ENCODE results near the gene NETO2. TPM values are rescaled to one million over a fixed set of nuclear protein-coding genes. Genes with fewer than 3 reads are reported as not detected.

Gene NETO2
- total RNA-seq, 2 experiments from 2014 or later: 0.15 TPM; not detected in 1

DNA sequence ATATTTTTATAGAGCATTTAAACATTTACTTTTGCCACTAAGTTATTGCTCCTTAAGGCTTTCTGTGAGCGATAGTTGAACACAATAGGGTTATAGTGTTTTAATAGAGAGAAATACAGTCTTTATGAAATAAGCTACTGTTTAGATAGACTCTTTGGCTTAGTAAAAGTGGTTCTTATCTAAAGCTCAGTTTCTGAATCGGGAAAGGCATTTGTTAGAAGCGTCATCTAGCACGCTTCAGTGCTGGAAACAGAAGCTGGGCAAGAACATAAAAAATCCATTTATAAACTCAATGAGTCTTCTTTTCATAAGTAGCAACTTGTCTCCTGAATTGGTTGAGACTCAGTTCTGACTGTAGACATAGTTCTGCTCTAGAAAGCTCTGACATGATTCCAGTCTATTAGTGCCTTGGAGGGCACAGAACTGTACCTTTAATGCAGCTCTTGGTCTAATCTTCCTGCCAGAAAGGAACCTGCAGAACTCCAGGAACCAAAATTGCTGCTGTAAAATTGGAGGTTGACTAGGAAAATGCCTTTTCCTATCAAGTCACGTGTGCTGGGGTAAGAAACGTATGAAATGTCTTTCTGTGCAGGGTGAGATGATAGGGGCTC lies 114.9 kb downstream of the NETO2 start:
- ChIA-PET POLR2A (interaction anchor here (0.7 kb wide), 1 partner anchor 141 kb away, joined by 4 read pairs; no protein-coding TSS in a partner anchor), CTCF (ENCODE audit: unreplicated experiment) (no interaction called here)
- Histone ChIP-seq H3K4me2 (ENCODE audit: low read length) (no peak overlapping the region), H3K4me1 (ENCODE audit: insufficient read depth, low read length, poor library complexity, severe bottlenecking) (no peaks in the 10 kb centered on the region), H3K4me3 (ENCODE audit: low read depth, low read length, poor library complexity, severe bottlenecking) (no peak overlapping the region), H3K79me2 (ENCODE audit: insufficient read depth, low read depth, low read length) (no peaks in the 10 kb centered on the region), H3K9me3 (ENCODE audit: low read length) (no peaks in the 10 kb centered on the region), H3K9me2 (ENCODE audit: insufficient read depth, low read length) (no peaks in the 10 kb centered on the region), H2AFZ (ENCODE audit: low read length) (no peak overlapping the region), H3K36me3 (ENCODE audit: insufficient read depth, low read length) (no peaks in the 10 kb centered on the region), H4K20me1 (ENCODE audit: insufficient read depth, low read length) (no peaks in the 10 kb centered on the region), H3K27ac (ENCODE audit: low read depth, low read length, poor library complexity, severe bottlenecking) (no peak overlapping the region)
- BruUV-seq (replicated peaks): no TSS peak
- TF ChIP-seq EZH2phosphoT487 (IDR thresholded peaks at IDR 0.05; ENCODE audit: borderline replicate concordance, low read depth, low read length): no peak
- TF ChIP-seq CTCF (conservative IDR thresholded peaks at IDR 0.05; ENCODE audit: low read length): no peak
- intact Hi-C loops (cut with micrococcal nuclease; ENCODE audit: unreplicated experiment): no loop called here
- DNase-seq (ENCODE audit: low spot score): no peak

Other genes with a start within 250 kb of the NETO2 start
- 40.8 and 43.3 TPM in 2 replicates for gene DNAJA2, start 170.3 kb downstream of the NETO2 start, total RNA-seq (2014; rRNA removed; shearing (Covaris generic))
- 50.4 and 61.6 TPM in 2 replicates for gene DNAJA2, start 170.3 kb downstream of the NETO2 start, total RNA-seq (2022)

All from OCI-LY7 (cell line).